HL-60 (cell line): Measurements from ENCODE around the gene ZMIZ1.
A peak's percentile ranks its signal among the peaks of the same experiment; 100 is the strongest.

ENCODE experiments used
- DNase-seq, 2 experiments: peaks; one replicate each; pipeline ENCODE4 v3.0.0-alpha.2; 2010 to 2020; ENCODE audit warnings: low read depth in 1 of 2, low spot score in 1 of 2
- H3K27ac ChIP-seq: fragments of 250-450 bp; sonication (Bioruptor Pico); replicated peaks from 2 replicates; pipeline ENCODE4 v1.5.1; 2020; ENCODE audit warnings: mild to moderate bottlenecking, moderate library complexity
- H3K27me3 ChIP-seq: fragments of 250-450 bp; sonication (Bioruptor Pico); 2 replicates; pipeline ENCODE4 v1.5.1; 2021; ENCODE audit warnings: mild to moderate bottlenecking, moderate library complexity; ENCODE audit not compliant: insufficient read depth, poor library complexity, severe bottlenecking
- H3K4me3 ChIP-seq: replicated peaks from 2 replicates; pipeline ENCODE4 v1.5.1; 2011; ENCODE audit warnings: mild to moderate bottlenecking, control low read depth, low read length; ENCODE audit not compliant: insufficient read depth
- GABPA ChIP-seq: IDR thresholded peaks from 2 replicates; pipeline ENCODE4 v1.6.1; 2012; ENCODE audit warnings: low read depth
- POLR2AphosphoS5 ChIP-seq: IDR thresholded peaks from 2 replicates; pipeline ENCODE4 v1.6.1; 2012; ENCODE audit warnings: low read depth
- SPI1 ChIP-seq: IDR thresholded peaks from 2 replicates; pipeline ENCODE4 v1.6.1; 2012; ENCODE audit warnings: low read depth, mild to moderate bottlenecking, borderline replicate concordance
- long read RNA-seq: library from polyadenylated mRNA; unstranded; transcript quantifications from one replicate; pipeline ENCODE4 v2.0.0, GENCODE V29; 2020
- TF ChIP-seq, protein P1 (sequence below): IDR thresholded peaks from 2 replicates; pipeline ENCODE4 v1.6.1; 2012; ENCODE audit warnings: low read depth; ENCODE audit not compliant: insufficient replicate concordance
- TF ChIP-seq, protein P2 (sequence below): IDR thresholded peaks from one replicate; pipeline ENCODE4 v1.5.1; 2011; ENCODE audit warnings: low read length, control low read depth, inconsistent platforms; ENCODE audit not compliant: insufficient read depth

ZMIZ1 gene, protein sequence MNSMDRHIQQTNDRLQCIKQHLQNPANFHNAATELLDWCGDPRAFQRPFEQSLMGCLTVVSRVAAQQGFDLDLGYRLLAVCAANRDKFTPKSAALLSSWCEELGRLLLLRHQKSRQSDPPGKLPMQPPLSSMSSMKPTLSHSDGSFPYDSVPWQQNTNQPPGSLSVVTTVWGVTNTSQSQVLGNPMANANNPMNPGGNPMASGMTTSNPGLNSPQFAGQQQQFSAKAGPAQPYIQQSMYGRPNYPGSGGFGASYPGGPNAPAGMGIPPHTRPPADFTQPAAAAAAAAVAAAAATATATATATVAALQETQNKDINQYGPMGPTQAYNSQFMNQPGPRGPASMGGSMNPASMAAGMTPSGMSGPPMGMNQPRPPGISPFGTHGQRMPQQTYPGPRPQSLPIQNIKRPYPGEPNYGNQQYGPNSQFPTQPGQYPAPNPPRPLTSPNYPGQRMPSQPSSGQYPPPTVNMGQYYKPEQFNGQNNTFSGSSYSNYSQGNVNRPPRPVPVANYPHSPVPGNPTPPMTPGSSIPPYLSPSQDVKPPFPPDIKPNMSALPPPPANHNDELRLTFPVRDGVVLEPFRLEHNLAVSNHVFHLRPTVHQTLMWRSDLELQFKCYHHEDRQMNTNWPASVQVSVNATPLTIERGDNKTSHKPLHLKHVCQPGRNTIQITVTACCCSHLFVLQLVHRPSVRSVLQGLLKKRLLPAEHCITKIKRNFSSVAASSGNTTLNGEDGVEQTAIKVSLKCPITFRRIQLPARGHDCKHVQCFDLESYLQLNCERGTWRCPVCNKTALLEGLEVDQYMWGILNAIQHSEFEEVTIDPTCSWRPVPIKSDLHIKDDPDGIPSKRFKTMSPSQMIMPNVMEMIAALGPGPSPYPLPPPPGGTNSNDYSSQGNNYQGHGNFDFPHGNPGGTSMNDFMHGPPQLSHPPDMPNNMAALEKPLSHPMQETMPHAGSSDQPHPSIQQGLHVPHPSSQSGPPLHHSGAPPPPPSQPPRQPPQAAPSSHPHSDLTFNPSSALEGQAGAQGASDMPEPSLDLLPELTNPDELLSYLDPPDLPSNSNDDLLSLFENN
- long read RNA-seq, partial matches to known transcripts: 1 of 53 reads
- long read RNA-seq, other reads (novel, unspliced or antisense): 52 of 53 reads

DNA sequence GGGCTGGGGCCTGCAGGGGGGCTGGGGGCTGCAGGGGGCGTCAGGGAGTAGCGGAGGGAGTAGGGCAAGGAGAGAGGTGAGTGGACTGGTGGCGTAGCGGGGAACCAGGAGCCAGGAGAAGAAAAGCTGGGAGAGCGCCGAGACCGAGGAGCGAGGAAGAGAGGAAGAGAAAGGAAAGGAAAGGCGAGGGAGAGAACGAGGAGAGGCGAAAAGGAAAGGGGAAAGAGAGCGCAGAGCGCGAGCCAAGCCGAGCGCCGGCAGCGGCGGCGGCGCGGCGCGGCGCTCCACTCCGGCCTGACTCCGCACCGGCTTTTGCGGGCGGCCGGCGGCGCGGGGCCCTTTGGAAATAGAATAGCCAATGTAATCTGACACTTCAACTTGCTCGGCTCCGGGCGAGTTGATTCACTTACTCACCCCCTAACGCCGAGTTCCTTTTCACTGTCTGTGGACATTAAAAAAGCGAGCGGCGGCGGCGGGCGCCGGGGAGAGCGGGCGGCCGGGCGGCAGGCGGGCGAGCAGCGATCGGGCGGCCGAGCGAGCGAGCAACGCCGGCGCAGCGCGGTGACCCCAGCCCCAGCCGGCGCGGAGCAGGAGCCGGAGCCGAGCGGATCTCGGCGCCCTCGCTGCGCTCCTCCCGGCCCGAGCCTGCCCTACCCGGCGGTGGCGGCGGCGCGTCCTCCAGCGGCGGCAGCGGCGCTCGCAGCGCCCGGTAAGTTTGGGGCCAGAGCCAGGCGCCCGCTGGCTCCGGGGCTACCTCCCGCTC is at the start of gene ZMIZ1:
TSS of gene ZMIZ1 (plus strand) at position 405 of the 763 bp plus-strand sequence. CDS start 132,667 bp downstream, outside the sequence.
- H3K4me3 ChIP-seq: peak within 1 kb of the TSS; percentile 73
- TF ChIP-seq GABPA: 0 out of 2 replicates have a peak, but pooled peaks have one; percentile 7
- TF ChIP-seq, protein P1, sequence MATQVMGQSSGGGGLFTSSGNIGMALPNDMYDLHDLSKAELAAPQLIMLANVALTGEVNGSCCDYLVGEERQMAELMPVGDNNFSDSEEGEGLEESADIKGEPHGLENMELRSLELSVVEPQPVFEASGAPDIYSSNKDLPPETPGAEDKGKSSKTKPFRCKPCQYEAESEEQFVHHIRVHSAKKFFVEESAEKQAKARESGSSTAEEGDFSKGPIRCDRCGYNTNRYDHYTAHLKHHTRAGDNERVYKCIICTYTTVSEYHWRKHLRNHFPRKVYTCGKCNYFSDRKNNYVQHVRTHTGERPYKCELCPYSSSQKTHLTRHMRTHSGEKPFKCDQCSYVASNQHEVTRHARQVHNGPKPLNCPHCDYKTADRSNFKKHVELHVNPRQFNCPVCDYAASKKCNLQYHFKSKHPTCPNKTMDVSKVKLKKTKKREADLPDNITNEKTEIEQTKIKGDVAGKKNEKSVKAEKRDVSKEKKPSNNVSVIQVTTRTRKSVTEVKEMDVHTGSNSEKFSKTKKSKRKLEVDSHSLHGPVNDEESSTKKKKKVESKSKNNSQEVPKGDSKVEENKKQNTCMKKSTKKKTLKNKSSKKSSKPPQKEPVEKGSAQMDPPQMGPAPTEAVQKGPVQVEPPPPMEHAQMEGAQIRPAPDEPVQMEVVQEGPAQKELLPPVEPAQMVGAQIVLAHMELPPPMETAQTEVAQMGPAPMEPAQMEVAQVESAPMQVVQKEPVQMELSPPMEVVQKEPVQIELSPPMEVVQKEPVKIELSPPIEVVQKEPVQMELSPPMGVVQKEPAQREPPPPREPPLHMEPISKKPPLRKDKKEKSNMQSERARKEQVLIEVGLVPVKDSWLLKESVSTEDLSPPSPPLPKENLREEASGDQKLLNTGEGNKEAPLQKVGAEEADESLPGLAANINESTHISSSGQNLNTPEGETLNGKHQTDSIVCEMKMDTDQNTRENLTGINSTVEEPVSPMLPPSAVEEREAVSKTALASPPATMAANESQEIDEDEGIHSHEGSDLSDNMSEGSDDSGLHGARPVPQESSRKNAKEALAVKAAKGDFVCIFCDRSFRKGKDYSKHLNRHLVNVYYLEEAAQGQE: no peak
- no peaks in the 10 kb centered on the region for H3K27me3 ChIP-seq
- peak in 1 of 2 experiments; percentile 91 for DNase-seq
- H3K27ac ChIP-seq: peak within 1 kb of the TSS; percentile 79

DNA sequence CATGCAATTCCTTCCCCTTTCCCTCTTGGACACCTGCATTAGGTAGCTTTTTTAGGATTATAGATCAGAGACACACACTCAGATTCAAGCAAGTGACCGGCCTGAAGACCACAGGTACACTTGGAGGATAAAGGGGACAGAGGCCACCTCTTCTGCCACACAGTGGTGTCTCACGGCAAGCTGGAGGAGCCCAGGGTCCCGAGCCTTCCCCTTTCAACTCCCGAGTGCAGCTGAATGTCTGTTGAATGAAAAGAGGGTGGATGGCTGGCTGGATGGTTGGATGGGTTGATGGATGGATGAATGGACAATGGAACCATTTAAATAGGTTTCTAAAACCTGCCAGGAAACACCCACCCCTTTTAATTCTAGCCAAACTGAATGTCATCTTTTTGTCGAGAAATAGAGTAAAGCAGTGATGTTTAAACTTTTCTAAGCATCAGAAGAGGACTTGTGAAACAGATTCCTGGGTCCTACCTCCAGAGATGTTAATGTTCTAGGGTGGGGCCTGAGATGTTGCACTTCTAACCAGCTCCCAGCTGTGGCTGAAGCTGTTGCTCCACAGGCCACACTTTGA is 49.2 kb upstream of the ZMIZ1 start:
- no peak for DNase-seq
- Histone ChIP-seq H3K27me3 (peaks cover 4% of the 10 kb centered on the region), H3K4me3 (no peak overlapping the region), H3K27ac (no peak overlapping the region)
- TF ChIP-seq POLR2AphosphoS5 (no peak), SPI1 (no peak), GABPA (no peak)
- TF ChIP-seq, protein P1: no peak
- TF ChIP-seq, protein P2, sequence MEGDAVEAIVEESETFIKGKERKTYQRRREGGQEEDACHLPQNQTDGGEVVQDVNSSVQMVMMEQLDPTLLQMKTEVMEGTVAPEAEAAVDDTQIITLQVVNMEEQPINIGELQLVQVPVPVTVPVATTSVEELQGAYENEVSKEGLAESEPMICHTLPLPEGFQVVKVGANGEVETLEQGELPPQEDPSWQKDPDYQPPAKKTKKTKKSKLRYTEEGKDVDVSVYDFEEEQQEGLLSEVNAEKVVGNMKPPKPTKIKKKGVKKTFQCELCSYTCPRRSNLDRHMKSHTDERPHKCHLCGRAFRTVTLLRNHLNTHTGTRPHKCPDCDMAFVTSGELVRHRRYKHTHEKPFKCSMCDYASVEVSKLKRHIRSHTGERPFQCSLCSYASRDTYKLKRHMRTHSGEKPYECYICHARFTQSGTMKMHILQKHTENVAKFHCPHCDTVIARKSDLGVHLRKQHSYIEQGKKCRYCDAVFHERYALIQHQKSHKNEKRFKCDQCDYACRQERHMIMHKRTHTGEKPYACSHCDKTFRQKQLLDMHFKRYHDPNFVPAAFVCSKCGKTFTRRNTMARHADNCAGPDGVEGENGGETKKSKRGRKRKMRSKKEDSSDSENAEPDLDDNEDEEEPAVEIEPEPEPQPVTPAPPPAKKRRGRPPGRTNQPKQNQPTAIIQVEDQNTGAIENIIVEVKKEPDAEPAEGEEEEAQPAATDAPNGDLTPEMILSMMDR: no peak

DNA sequence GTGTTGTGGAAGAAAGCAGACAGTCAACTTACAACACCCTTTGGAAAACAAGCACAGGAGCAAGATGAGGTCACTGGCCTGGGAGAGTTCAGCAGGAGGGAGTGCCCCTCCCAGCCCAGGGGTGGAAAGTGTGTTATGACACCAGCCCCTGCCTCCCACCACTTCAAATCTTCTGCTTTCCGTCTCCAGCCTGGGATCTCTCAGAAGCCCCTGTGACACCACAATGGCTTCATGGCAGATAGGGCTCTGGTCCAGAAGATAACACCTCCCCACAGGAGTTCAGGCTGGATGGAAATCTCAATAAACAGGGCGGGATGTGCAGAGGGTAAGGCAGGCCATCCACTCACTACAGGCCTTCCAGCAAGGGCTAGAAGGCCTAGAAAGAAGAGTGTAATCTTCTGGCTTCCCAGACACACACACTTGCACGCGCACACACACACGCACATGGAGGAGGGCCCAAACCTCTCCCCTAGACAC is 48.7 kb upstream of the ZMIZ1 start:
- Histone ChIP-seq H3K27me3 (peaks cover 4% of the 10 kb centered on the region), H3K27ac (no peak overlapping the region), H3K4me3 (no peak overlapping the region)
- TF ChIP-seq POLR2AphosphoS5: no peak
- no peak for TF ChIP-seq GABPA
- TF ChIP-seq, protein P1: no peak
- no peak for TF ChIP-seq SPI1
- TF ChIP-seq, protein P2: no peak
- no peak for DNase-seq
